Esophagus squamous epithelium (tissue), 5 donors: ENCODE results near the gene MAB21L4. TPM values are rescaled to one million over a fixed set of nuclear protein-coding genes. Genes with fewer than 3 reads are reported as not detected.

Experiments
- DNase-seq: peaks from one replicate; lab custom pipeline; 2025; lab: John Stamatoyannopoulos, UW
- H3K27ac ChIP-seq, 4 donors: fragments of 200-600 bp; sonication (generic); one replicate each; pipeline ENCODE4 v1.5.1; 2016 to 2019; ENCODE audit warnings: mild to moderate bottlenecking in 1 of 4
- H3K27me3 ChIP-seq, 4 donors: fragments of 200-600 bp; sonication (generic); 1 replicate in 3 of 4; 2 replicates in 1 of 4; pipeline versions ENCODE4 v1.5.1 to v1.6.0; 2017 to 2021; ENCODE audit warnings: antibody characterized with exemption in 1 of 4
- H3K36me3 ChIP-seq, 3 donors: fragments of 200-600 bp; sonication (generic); one replicate each; pipeline ENCODE4 v1.5.1; 2016 to 2019
- H3K4me1 ChIP-seq, 3 donors: fragments of 200-600 bp; sonication (generic); one replicate each; pipeline ENCODE4 v1.5.1; 2017 to 2019
- H3K4me3 ChIP-seq, 4 donors: fragments of 200-600 bp; sonication (generic); 1 replicate in 3 of 4; 2 replicates in 1 of 4; pipeline ENCODE4 v1.5.1; 2016 to 2019; ENCODE audit warnings: mild to moderate bottlenecking in 2 of 4, moderate library complexity in 1 of 4
- H3K9me3 ChIP-seq, 3 donors: fragments of 200-600 bp; sonication (generic); one replicate each; pipeline ENCODE4 v1.5.1; 2016 to 2019
- POLR2A ChIP-seq, 4 donors: fragments of 450-650 bp; IDR thresholded peaks; one replicate each; pipeline ENCODE4 v1.6.1; 2017; ENCODE audit warnings: antibody characterized with exemption in 4 of 4, mild to moderate bottlenecking in 4 of 4, moderate library complexity in 3 of 4
- WGBS, 2 donors: methylation state at CpG; one replicate each; pipeline ENCODE4 v1.1.5; 2018; 5-methylcytosine and 5-hydroxymethylcytosine counted together
- intact Hi-C: fragments of 100-400 bp; cut with DNase I; formaldehyde crosslinking; loops from one replicate; pipeline ENCODE4 v1.15.0; 2022
- total RNA-seq, 4 donors: library from RNA; depleted of rRNA; stranded (reverse); fragments of >200 nt; gene quantifications; one replicate each; pipeline ENCODE4 v1.1.0, GENCODE V29; 2016
- TF ChIP-seq, protein P1 (sequence below), 6 experiments: fragments of 450-650 bp in 4 of 6; fragments of 200-600 bp in 2 of 6; sonication (generic) in 2 of 6; IDR thresholded peaks; one replicate each; pipeline ENCODE4 v1.5.1; 2016 to 2019; ENCODE audit warnings: antibody characterized with exemption in 6 of 6, mild to moderate bottlenecking in 4 of 6, moderate library complexity in 4 of 6
- donor health status: DM: yes; HTN: yes; CAD: no.

MAB21L4 gene
- total RNA-seq, 4 donors from 2014 or later, result 105 to 440 (median 163) TPM

DNA sequence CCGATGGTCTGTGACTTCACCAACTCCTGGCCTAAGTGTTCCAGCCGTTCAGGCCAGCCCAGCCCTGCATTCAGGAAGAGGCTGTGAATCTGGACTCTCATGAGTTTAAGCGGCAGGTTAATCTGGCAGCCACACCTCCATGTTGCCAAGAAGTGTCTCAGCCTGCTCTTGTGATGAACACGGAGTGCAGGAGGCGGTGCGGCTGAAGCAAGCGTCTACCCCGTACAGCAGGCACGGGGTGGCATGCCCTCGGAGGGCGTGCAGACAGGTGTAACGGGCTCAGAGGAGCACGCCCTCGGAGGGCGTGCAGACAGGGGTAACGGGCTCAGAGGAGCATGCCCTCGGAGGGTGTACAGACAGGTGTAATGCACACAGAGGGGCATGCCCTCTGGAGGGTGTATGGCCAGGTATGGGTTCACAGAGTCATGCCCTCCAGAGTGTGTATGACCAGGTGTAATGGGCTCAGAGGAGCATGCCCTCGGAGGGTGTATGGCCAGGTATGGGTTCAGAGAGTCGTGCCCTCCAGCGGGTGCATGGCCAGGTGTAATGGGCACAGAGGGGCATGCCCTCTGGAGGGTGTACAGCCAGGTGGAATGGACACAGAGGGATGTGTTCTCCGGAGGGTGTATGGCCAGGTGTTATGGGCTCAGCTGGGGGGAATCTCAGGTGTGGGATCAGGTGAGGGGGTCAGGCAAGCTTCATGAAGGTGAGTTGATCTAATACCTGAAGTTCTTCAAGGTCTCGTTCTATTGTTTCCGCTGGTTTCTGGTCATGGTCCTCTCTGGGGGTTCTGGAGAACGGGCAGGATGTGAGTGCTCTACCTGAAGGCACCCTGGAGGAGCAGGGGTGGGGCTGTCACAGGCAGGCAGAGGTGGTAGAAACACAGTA is 32.8 kb upstream of the MAB21L4 start:
- no peaks in the 10 kb centered on the region for H3K36me3 ChIP-seq
- H3K27ac ChIP-seq, result no peak overlapping the region
- intact Hi-C loops, result no loop called here
- no peak for DNase-seq
- WGBS, 2 donors, result 68 to 89% methylated on average over 16 to 20 of the region's 24 CpGs
- H3K4me3 ChIP-seq, result no peak overlapping the region
- peaks cover 0 to 5% (median 3%) of the 10 kb centered on the region in 3 donors for H3K4me1 ChIP-seq
- no peaks in the 10 kb centered on the region for H3K9me3 ChIP-seq
- TF ChIP-seq, protein P1, sequence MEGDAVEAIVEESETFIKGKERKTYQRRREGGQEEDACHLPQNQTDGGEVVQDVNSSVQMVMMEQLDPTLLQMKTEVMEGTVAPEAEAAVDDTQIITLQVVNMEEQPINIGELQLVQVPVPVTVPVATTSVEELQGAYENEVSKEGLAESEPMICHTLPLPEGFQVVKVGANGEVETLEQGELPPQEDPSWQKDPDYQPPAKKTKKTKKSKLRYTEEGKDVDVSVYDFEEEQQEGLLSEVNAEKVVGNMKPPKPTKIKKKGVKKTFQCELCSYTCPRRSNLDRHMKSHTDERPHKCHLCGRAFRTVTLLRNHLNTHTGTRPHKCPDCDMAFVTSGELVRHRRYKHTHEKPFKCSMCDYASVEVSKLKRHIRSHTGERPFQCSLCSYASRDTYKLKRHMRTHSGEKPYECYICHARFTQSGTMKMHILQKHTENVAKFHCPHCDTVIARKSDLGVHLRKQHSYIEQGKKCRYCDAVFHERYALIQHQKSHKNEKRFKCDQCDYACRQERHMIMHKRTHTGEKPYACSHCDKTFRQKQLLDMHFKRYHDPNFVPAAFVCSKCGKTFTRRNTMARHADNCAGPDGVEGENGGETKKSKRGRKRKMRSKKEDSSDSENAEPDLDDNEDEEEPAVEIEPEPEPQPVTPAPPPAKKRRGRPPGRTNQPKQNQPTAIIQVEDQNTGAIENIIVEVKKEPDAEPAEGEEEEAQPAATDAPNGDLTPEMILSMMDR (IDR thresholded peaks at IDR 0.05), result no peak
- no peak for TF ChIP-seq POLR2A (IDR thresholded peaks at IDR 0.05)
- H3K27me3 ChIP-seq, result peaks cover 0 to 22% (median 0%) of the 10 kb centered on the region in 4 donors

DNA sequence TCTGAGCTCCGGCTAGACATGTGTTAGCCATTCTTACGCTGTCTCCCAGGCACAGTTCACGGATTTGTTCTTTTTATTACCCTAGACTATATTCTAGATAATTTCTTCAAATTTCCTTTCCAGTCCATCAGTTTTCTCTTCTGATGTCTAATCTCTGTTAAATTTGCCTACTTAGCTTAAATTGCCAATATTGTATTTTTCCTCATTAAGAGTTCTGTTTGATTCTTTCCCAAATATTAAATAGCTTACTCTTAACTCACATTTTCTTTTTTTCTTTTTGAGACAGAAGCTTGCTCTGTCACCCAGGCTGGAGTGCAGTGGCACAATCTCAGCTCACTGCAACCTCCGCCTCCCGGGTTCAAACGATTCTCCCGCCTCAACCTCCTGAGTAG is 31.4 kb upstream of the MAB21L4 start:
- no peak for DNase-seq
- 71 to 84% methylated on average over 7 of the region's 7 CpGs for WGBS, 2 donors
- Histone ChIP-seq H3K36me3 (no peaks in the 10 kb centered on the region), H3K27me3 (peaks cover 0 to 14% (median 0%) of the 10 kb centered on the region in 4 donors), H3K4me1 (peaks cover 0 to 12% (median 3%) of the 10 kb centered on the region in 3 donors), H3K9me3 (no peaks in the 10 kb centered on the region), H3K27ac (no peak overlapping the region), H3K4me3 (peak overlapping the region in 1 of 4 donors; percentile 44)
- TF ChIP-seq POLR2A (IDR thresholded peaks at IDR 0.05), result no peak
- TF ChIP-seq, protein P1 (IDR thresholded peaks at IDR 0.05), result no peak
- intact Hi-C loops, result no loop called here

DNA sequence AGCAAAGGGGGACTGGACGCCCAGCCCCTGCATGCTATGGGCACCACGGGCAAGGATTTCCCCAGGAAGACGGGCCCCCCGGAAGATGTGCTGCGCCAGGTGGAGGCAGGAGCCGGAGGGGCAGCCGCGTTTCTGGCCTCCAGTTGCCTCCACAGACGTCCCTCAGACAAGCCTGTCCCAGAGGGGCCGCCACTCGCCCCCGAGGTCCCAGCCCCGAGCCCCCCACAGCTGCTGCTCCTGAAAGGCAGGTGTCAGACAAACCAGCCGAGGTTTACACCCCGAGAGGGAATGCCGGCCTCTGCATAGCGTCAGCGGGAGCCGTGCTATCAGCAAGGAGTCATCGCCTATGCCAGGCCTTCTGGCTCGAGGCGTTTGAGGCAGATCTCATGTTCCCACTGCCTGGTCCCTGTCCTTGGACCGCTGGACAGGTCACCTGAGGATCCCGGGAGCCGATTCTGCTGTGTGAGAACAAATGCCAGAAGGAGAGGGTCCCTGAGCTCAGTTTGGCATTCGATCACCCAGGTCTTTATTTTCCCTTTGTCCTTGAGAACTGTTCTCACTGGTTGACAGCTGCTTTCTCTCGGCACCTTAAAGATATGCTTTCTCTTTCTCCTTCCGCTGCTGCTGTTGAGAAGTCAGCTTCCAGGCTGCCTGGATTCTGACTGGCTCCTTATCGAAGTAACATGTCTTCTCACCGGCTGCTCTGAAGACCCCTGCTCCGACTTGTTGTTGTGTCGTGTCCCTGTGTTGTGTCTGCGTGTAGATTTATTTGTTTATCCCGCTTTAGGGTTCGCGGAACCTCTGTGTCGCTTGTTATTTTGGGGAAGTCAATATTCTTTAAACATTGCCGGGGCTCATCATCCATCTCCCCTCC is 30.8 kb upstream of the MAB21L4 start:
- no peak for TF ChIP-seq POLR2A (IDR thresholded peaks at IDR 0.05)
- TF ChIP-seq, protein P1 (IDR thresholded peaks at IDR 0.05), result no peak
- peak overlapping the region in 1 of 4 donors; percentile 3 for H3K27ac ChIP-seq
- peaks cover 0 to 14% (median 0%) of the 10 kb centered on the region in 4 donors for H3K27me3 ChIP-seq
- H3K9me3 ChIP-seq, result no peaks in the 10 kb centered on the region
- whole genome bisulfite sequencing, 2 donors, result 56 to 63% methylated on average over 15 to 20 of the region's 38 CpGs
- intact Hi-C loops, result no loop called here
- peaks cover 5 to 18% (median 8%) of the 10 kb centered on the region in 3 donors for H3K4me1 ChIP-seq
- H3K4me3 ChIP-seq, result peak overlapping the region in 2 of 4 donors; percentile 3 to 44
- no peaks in the 10 kb centered on the region for H3K36me3 ChIP-seq
- DNase-seq, result no peak

DNA sequence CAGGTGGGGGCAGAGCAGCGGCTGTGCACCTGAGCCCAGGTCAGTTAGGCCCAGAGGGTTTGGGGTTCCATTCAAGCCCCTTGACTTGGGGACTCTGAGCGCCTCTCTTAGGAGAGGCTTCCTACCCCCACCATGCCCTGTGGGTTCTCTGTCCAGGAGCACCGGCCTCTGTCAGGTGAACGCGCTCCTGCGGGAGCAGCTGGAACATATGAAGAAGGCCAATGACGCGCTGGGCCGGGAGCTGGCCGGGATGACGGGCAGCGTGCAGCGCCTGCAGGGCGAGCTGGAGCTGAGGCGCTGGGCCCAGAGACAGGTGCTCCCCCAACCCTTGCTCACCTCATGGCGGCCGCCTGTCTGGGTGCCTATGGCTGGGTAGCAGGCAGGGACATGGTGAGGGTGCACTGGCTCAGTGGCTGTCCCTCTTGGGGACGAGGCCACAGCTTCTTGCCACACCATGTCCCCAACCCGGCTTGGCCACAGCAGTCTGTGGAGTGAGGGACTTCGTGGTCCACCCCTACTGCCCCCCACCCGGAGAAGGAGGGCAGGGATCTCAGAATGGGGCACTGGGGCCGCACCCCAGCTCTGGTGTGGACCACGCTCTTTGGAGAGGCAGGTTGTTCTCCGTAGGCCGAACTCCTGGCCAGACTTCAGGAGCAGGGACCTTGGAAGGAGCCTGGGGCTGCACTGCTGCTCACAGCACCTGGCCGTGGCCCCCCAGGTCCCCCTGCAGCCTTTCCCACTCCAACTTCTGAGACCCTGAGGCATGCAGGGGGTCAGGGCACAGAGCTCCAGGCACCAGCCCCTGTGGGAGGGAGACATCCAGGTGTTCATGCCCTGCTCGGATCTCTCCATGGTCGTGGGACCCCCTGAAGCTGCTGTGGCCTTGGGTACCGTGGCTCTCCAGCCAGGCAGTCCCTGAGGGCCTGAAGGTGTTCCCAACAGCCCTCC is 29.9 kb upstream of the MAB21L4 start:
- 93% methylated on average over 3 of the region's 29 CpGs; no CpG with 5 or more reads in 1 of the 2 donors for WGBS, 2 donors
- H3K36me3 ChIP-seq, result no peaks in the 10 kb centered on the region
- intact Hi-C loops, result no loop called here
- no peak overlapping the region for H3K4me3 ChIP-seq
- H3K27ac ChIP-seq, result no peak overlapping the region
- peaks cover 14 to 27% (median 17%) of the 10 kb centered on the region in 3 donors for H3K4me1 ChIP-seq
- no peaks in the 10 kb centered on the region for H3K9me3 ChIP-seq
- no peak for TF ChIP-seq POLR2A (IDR thresholded peaks at IDR 0.05)
- TF ChIP-seq, protein P1 (IDR thresholded peaks at IDR 0.05), result no peak
- no peak for DNase-seq
- peaks cover 0 to 10% (median 0%) of the 10 kb centered on the region in 4 donors for H3K27me3 ChIP-seq
